GM18858 (cell line): ENCODE measurements around the gene CCDC38.

ENCODE experiments used
- ATAC-seq: cut with Tn5 transposase; IDR thresholded peaks from one replicate; pipeline ENCODE4 v1.9.1; 2021; ENCODE audit not compliant: unreplicated experiment

The CCDC38 gene

DNA sequence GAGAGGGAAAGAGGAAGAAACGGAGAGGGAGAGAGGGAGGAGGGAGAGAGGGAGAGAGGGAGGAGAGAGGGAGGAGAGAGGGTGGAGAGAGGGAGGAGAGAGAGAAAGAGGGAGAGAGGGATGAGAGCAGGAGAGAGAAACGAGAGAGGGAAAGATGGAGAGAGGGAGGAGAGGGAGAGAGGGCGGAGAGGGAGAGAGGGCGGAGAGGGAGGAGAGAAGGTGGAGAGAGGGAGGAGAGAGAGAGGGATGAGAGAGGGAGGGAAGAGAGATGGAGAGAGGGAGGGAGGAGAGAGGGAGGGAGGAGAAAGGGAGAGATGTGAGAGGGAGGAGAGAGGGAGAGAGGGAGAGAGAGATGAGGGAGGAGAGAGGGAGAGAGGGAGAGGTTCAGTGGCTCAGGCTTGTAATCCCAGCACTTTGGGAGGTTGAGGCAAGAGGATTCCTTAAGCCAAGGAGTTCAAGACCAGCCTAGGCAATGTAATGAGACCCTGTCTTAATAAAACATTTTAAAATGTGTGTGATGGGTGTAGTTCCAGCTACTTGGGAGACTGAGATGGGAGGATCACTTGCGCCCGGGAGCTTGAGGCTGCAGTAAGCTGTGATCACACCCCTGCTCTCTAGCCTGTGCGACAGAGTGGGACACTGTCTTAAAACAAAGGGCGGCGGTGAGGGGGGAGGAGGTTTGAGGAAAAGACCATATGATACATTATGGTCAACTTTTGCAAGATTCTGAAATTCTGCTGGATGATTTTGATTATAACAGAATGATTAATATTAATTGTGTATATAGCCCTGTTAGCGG is 105.0 kb downstream of the CCDC38 start:
- no peak for ATAC-seq

DNA sequence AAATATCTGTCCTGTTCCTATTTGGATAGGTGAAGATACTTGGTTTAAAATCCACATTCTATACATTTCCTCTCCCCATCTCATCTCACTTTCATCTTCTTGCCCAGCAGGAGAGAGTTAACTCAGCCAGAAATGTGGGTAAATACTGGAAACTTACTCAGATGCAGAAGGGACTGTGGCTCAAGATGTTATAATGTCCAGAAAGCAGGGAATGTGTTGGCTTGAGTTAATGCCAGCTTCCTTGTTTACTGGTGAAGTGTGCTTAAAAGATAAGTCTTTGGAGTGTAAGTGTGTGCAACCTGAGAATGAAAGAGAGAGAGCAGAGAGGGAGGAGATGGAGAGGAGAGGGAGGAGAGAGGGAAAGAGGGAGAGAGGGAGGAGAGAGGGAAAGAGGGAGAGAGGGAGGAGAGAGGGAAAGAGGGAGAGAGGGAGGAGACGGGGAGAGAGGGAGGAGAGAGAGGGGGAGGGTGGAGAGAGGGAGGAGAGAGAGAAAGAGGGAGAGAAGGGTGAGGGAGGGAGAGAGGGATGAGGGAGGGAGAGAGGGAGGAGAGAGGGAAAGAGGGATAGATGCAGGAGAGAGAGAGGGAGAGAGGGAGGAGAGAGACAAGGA is 105.7 kb downstream of the CCDC38 start:
- ATAC-seq = no peak

DNA sequence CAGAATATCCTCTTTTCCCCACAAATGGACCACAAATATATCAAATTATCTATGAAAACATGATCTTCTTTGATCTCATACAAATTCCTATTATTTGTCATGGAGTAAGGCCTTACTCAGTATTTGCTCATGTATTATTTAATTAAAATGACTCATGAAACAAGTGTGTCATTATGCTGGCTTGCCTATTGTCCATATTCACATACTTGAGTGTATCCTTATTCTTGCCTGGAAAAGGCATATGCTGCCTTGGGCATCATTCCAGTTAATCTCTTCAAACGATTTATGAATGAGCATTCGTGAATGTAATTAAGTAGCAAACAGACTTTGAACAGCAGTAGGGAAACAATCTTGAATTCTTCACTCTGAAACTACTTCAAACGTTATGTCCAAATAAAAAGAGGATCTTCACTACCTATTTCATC is 106.2 kb downstream of the CCDC38 start:
- ATAC-seq = no peak

DNA sequence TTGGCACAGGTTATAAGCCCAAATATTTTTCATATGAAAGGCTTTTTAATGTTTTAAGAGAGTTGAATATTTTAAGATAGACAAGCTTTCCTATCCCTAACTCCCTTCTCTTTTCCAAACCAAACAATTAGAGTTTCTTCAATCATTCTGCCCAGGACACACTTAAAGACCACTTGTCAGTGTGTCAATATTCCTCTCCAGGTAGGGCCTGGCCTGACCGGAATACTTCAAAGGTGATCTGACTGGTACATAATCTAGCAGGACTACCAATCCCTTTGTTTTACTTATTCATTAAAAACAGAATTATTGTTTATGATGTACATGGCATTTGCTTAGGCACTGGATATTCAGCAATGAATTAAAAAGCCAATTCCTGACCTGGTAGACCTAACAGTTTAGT is 107.8 kb downstream of the CCDC38 start:
- ATAC-seq = no peak

DNA sequence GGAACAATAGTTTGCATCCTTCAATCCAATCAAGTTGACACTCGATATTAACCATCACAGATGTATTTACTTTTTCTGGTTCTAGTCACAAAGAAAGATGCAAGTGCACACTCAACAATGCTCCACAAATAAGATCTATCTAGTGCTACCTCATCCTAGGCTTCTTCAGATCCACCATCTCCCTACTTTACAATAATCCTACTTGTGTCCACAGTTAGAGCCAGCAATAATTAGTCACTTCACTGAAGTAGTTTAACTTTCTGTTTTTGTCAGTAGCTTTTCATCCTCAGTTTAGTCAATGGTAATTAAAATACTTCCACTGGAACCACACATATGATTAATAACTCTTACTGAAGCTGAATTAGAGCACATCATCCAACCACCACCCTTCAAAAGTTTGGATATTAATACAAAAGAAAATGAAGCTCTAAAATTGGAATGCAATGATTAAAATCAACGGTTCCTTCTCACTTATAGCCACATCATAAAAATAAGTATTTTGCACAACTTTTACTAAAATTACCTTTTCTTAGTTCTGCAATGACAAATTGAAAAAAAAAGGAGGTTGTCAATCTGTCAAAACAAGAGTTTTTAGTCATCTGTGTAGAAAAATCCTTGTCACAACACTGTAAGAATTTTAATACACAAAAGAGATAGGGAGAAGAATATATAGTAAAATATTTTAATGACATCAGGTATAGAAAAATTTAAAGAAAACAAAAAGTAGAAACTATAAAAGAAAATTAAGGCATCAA is 111.9 kb downstream of the CCDC38 start:
- no peak for ATAC-seq

DNA sequence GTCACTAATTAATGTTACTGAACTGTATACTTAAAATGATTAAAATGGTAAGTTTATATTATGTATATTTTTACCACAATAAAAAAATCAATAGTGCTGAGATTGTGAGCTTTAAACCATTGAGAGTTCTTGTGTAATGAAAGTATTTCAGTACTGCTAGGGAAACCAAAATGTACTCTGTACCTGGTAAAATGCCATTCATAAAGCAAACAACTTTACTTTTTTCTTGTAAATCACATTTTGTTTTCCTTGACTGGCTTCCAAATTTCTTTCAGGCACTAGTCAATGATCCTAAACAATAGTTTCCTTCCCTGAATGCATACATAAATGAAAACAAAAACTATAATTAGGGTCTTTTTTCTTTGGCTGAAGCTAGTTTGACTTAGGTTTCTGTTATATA is 113.0 kb downstream of the CCDC38 start:
- ATAC-seq = no peak

DNA sequence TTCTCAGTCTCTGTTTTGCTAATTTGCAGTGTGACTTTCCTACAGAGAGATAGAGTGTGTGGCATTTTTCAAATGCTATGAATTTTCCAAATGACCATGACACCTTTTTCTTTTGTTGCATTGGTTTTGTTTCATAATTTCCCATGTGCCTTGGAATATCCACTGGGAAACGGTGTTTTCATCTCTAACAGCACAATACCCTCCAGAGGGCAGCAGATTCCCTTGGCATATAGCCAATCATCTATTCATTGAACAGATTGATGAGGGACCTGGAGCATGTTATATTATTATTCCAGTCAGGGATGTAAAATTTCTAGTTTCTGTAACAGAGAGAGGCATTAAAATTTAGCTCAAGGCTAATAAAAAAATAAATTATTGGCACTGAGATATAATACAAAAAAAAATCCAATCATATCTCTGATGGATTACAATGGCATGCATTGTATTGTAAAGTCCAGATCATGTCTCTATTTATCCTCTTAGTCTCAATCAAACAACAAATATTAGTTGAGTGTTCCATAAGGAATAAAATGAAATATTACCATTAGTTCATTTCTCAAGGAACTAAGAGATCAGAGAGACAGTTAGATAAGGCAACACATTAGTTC is 122.2 kb downstream of the CCDC38 start:
- ATAC-seq = no peak
